Heart left ventricle (tissue), 13 donors: ENCODE results near the gene FAM3B.

Source experiments
- POLR2A ChIP-seq, 2 donors: fragments of 450-650 bp; IDR thresholded peaks; one replicate each; pipeline ENCODE4 v1.6.1; 2017; ENCODE audit warnings: antibody characterized with exemption in 2 of 2, mild to moderate bottlenecking in 2 of 2, moderate library complexity in 2 of 2
- TF ChIP-seq, protein P1 (sequence below), 12 donors: fragments of 200-600 bp; sonication (generic) in 4 of 12; IDR thresholded peaks; one replicate each; pipeline versions ENCODE4 v1.5.0 to v1.8.0; 2018 to 2022; ENCODE audit warnings: antibody characterized with exemption in 12 of 12, mild to moderate bottlenecking in 5 of 12
- donor health status: ischemic (EF 13 %, LVEDD 7.1; RV severe dilation, severe dysfunction).
- donor health status: DM: no; HTN: yes; CAD: no.
- donor health status: DM: no; HTN: no; CAD: no.
- donor health status: ischemic (EF 25% LVEDD 6.9; RV normal size, moderate dysfunction).
- donor health status: ischemic (EF 25% LVEDD 5.7; RV mildly dilated, moderate dysfunction).
- donor health status: ischemic (EF 35%, LVEDD 5.7; RV mildly dilated, moderate dysfunction).
- donor health status: nonischemic (EF 11% LVEDD 7.7; RV severe dilation, severe dysfunction).
- donor health status: DM: yes; HTN: yes; CAD: no.
- donor health status: PGD.
- donor health status: ischemic (EF 29% LVEDD 5.4; RV normal size, mild dysfunction).
- donor health status: nonischemic (EF 23%, LVEDD 6.1; RV moderate dilation, normal function).

DNA sequence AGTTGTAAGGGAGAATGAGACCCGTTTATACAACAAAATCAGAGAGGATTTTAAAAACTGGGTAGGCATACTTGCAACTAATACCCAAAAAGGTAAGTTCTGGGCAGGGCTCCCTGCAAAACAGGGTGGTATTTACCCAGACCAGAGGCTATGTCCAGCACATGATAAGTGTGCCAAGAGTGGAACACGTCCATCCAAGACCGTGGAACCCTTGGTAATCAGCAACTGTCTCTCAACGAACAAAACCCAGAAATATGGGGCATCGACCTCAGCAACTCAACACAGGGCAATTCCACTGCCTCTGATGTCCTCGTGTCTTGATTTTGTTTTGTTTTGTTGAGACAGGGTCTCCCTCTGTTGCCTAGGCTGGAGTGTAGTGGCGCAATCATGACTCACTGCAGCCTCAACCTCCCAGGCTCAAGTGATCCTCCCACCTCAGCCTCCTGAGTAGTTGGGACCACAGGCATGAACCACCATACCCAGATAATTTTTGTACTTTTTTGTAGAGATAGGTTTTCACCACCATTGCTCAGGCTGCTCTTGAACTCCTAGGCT is 82.7 kb downstream of the FAM3B start:
- TF ChIP-seq, protein P1, sequence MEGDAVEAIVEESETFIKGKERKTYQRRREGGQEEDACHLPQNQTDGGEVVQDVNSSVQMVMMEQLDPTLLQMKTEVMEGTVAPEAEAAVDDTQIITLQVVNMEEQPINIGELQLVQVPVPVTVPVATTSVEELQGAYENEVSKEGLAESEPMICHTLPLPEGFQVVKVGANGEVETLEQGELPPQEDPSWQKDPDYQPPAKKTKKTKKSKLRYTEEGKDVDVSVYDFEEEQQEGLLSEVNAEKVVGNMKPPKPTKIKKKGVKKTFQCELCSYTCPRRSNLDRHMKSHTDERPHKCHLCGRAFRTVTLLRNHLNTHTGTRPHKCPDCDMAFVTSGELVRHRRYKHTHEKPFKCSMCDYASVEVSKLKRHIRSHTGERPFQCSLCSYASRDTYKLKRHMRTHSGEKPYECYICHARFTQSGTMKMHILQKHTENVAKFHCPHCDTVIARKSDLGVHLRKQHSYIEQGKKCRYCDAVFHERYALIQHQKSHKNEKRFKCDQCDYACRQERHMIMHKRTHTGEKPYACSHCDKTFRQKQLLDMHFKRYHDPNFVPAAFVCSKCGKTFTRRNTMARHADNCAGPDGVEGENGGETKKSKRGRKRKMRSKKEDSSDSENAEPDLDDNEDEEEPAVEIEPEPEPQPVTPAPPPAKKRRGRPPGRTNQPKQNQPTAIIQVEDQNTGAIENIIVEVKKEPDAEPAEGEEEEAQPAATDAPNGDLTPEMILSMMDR (IDR thresholded peaks at IDR 0.05), result no peak
- TF ChIP-seq POLR2A (IDR thresholded peaks at IDR 0.05), result no peak
